T-helper 1 cell treated with Interleukin-12 subunit alpha and Interleukin-12 subunit beta and Interleukin-4 antibody, amounts not matched to agents 30 ng/mL and 1 ng/mL, for 36 hours (primary cell): ENCODE data around the gene HBG1. TPM values are rescaled to one million over a fixed set of nuclear protein-coding genes. Genes with fewer than 3 reads are reported as not detected.
"Not testable (repeated sequence)": the region's sequence is repeated elsewhere in the genome, so short reads cannot be mapped to it uniquely, and the experiment has no call there.

ENCODE experiments used
- intact Hi-C: fragments of 100-400 bp; cut with micrococcal nuclease; formaldehyde crosslinking; loops from one replicate; pipeline ENCODE4 v1.15.1; 2024
- total RNA-seq: library from RNA; stranded (reverse); gene quantifications from 2 replicates; pipeline ENCODE4 v1.2.3, GENCODE V29; 2022

The HBG1 gene
- total RNA-seq, 1 donor from 2014 or later, result not detected

- intact Hi-C loops, result no loop called here
Observed at GRCh38 chr11:5279471-5280090, 29.9 kb upstream of the HBG1 start.

- intact Hi-C loops, result no loop called here
Observed at GRCh38 chr11:5277807-5278382, 28.2 kb upstream of the HBG1 start.

- intact Hi-C loops, result no loop called here
Observed at GRCh38 chr11:5276697-5277096, 27.0 kb upstream of the HBG1 start.

- intact Hi-C loops, result no loop called here
Observed at GRCh38 chr11:5275369-5276110, 25.9 kb upstream of the HBG1 start.

- intact Hi-C loops, result no loop called here
Observed at GRCh38 chr11:5274395-5274794, 24.7 kb upstream of the HBG1 start.

GRCh38 chr11:5272395-5273017 lies 22.8 kb upstream of the HBG1 start:
- intact Hi-C loops, result no loop called here

- intact Hi-C loops, result no loop called here
Observed at GRCh38 chr11:5269715-5270147, 20.1 kb upstream of the HBG1 start, which contains the start of gene HBE1. Gene HBE1, minus strand, starts transcription at chr11:5269945. Its CDS starts 55 bp downstream, at chr11:5269890.

GRCh38 chr11:5267033-5267563 lies 17.4 kb upstream of the HBG1 start:
- intact Hi-C loops, result no loop called here

GRCh38 chr11:5266609-5267008 lies 17.0 kb upstream of the HBG1 start:
- intact Hi-C loops, result no loop called here

- intact Hi-C loops, result no loop called here
Observed at GRCh38 chr11:5265832-5266231, 16.2 kb upstream of the HBG1 start.

- intact Hi-C loops, result no loop called here
Observed at GRCh38 chr11:5258543-5259262, 9.0 kb upstream of the HBG1 start.

- intact Hi-C loops, result no loop called here
Observed at GRCh38 chr11:5257296-5257695, 7.6 kb upstream of the HBG1 start.

- intact Hi-C loops, result not testable (repeated sequence)
Observed at GRCh38 chr11:5254646-5255413, 5.2 kb upstream of the HBG1 start, which contains the start of gene HBG2. Gene HBG2, minus strand, starts transcription at chr11:5254781. Its CDS starts 53 bp downstream, at chr11:5254728.

- intact Hi-C loops, result not testable (repeated sequence)
Observed at GRCh38 chr11:5254023-5254422, 4.4 kb upstream of the HBG1 start.

- intact Hi-C loops, result not testable (repeated sequence)
Observed at GRCh38 chr11:5253440-5253839, 3.8 kb upstream of the HBG1 start.

- intact Hi-C loops, result no loop called here
Observed at GRCh38 chr11:5252919-5253265, 3.2 kb upstream of the HBG1 start.

GRCh38 chr11:5252192-5252918 lies 2.7 kb upstream of the HBG1 start:
- intact Hi-C loops, result no loop called here

- intact Hi-C loops, result no loop called here
Observed at GRCh38 chr11:5251746-5252145, 2.1 kb upstream of the HBG1 start.

- intact Hi-C loops, result no loop called here
Observed at GRCh38 chr11:5250543-5251204, 1.0 kb upstream of the HBG1 start.
